GM18951 (cell line): ENCODE data around the gene DPP10.

ENCODE experiments used
- POLR2A ChIP-seq: IDR thresholded peaks from 4 replicates; pipeline ENCODE4 v1.6.1; 2011; ENCODE audit warnings: mild to moderate bottlenecking; ENCODE audit not compliant: insufficient read length, insufficient read depth; ENCODE audit errors: extremely low read depth
- in situ Hi-C: fragments of 300-500 bp; cut with MboI; formaldehyde crosslinking; loops from one replicate; pipeline ENCODE4 v1.12.0; 2022; ENCODE audit warnings: low sequenced_read_pairs, mixed read lengths, inconsistent platforms; ENCODE audit not compliant: unreplicated experiment

DPP10 gene

GRCh38 chr2:115162494-115163293, 720.3 kb downstream of the DPP10 start:
- in situ Hi-C loops = no loop called here

GRCh38 chr2:115163572-115163971, 721.1 kb downstream of the DPP10 start:
- in situ Hi-C loops = no loop called here
- no peak for TF ChIP-seq POLR2A

More at GRCh38 chr2:115162494-115163293, 720.3 kb downstream of the DPP10 start:
- no peak for TF ChIP-seq POLR2A

GRCh38 chr2:115165529-115166109, 723.2 kb downstream of the DPP10 start:
- in situ Hi-C loops = no loop called here
- TF ChIP-seq POLR2A = no peak

- in situ Hi-C loops = no loop called here
- no peak for TF ChIP-seq POLR2A
These were observed 726.0 kb downstream of the DPP10 start for GRCh38 chr2:115168457-115168856.

GRCh38 chr2:115169814-115170213, 727.4 kb downstream of the DPP10 start:
- TF ChIP-seq POLR2A = no peak
- in situ Hi-C loops = no loop called here

- no peak for TF ChIP-seq POLR2A
- in situ Hi-C loops = no loop called here
These were observed 729.3 kb downstream of the DPP10 start for GRCh38 chr2:115171751-115172150.

- TF ChIP-seq POLR2A = no peak
- in situ Hi-C loops = no loop called here
These were observed 732.2 kb downstream of the DPP10 start for GRCh38 chr2:115174651-115175050.

DNA sequence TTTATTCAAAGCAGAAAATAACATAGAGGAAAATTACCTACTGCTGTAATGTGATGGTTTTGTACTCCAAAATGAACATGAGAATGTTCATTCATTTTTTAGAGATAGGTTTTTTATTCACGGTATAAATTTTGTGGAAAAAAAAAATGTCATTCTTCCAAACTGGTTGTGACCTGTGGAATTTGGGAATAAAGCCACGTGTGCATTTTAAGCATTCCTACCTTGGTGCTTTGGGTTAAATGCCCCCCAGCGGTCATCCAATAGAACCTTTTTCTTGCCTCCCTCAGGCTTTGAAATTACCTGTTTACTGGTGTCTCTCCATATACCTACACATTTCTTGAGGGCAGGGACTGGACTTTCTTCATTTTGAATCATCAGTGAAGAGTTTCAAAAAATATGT, 740.7 kb downstream of the DPP10 start:
- in situ Hi-C loops = no loop called here
- no peak for TF ChIP-seq POLR2A

- no peak for TF ChIP-seq POLR2A
- in situ Hi-C loops = no loop called here
These were observed 748.0 kb downstream of the DPP10 start for GRCh38 chr2:115190459-115190858.

DNA sequence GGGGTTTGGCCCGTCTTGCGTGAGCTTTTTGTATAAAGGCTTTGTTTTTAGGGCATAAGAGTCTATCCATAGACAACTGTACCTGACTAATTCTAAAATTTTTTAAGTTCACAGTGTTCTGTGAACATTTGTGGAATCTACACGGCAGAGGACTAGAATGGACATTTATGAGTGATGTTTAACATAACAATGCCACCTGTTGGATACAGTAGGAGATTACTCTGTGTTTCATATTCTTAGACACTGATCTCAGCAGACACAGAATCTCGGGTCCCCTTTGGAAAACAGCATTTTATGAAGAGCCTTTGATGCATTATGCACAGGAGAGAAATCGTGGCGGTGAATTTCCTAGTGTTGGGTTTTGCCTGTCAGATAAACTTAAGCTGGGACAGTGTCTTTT, 752.2 kb downstream of the DPP10 start:
- TF ChIP-seq POLR2A = no peak

DNA sequence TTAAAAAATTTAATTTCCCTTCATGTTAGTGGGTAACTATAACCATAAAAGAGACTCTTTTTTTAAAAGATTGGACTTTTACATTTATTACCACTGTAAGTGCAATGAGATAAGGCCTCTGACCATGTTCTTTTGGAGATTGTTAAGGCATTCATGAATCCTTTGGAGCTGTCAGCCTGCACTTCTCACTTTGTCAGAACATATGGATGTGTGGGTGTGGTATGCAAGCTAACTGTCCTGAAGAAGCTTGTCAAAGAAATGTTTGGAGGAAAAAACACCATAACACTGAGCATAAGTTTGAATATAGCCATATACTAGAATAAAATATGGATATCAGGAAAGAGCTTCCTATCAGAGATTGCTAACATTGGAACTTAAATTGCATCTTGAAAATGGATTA, 754.1 kb downstream of the DPP10 start:
- TF ChIP-seq POLR2A = no peak
- in situ Hi-C loops = no loop called here

More for the DNA sequence above, 752.2 kb downstream of the DPP10 start:
- in situ Hi-C loops = no loop called here

DNA sequence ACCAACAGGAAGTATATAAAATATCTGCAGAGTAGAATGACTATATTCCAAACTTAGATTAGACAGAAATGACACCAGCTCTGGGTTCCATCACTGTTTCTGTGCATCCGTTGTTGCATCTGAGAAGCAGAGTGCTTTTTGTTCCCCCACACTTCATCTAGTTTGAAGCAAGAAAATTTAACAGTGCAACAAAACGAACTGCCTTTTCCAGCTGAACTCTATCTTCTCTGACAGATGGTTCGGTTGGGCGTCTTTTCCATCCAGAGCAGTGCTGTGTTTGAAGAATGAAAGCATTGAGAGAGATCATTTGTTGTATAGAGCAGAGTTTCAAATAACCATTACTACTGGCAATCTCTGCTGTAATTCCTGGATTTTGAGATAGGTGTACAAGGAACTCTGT, 757.5 kb downstream of the DPP10 start:
- in situ Hi-C loops = no loop called here

GRCh38 chr2:115201386-115201785, 758.9 kb downstream of the DPP10 start:
- TF ChIP-seq POLR2A = no peak

More for the DNA sequence above, 757.5 kb downstream of the DPP10 start:
- no peak for TF ChIP-seq POLR2A

More at GRCh38 chr2:115201386-115201785, 758.9 kb downstream of the DPP10 start:
- in situ Hi-C loops = no loop called here
